Measurements from ENCODE around the gene RBFOX2.
A peak's percentile ranks its signal among the peaks of the same experiment; 100 is the strongest.

Gene RBFOX2

GRCh38 chr22:35769974-35770373 lies 258.6 kb downstream of the RBFOX2 start:
- no peaks in the 10 kb centered on the region for H3K27me3 ChIP-seq (ENCODE audit: insufficient read depth, low read depth, severe bottlenecking)
- no peak for TF ChIP-seq CTCF (IDR thresholded peaks at IDR 0.05; ENCODE audit: low read depth, low read length)
- H3K9me3 ChIP-seq (ENCODE audit: severe bottlenecking): no peaks in the 10 kb centered on the region
- no peak overlapping the region for H3K27ac ChIP-seq
- H3K36me3 ChIP-seq: no peaks in the 10 kb centered on the region
- no peak overlapping the region for H3K4me3 ChIP-seq (ENCODE audit: low read depth, low read length)
- DNase-seq: no peak

GRCh38 chr22:35766654-35767580 lies 261.7 kb downstream of the RBFOX2 start:
- Histone ChIP-seq H3K36me3 (no peaks in the 10 kb centered on the region), H3K9me3 (ENCODE audit: severe bottlenecking) (no peaks in the 10 kb centered on the region), H3K27me3 (ENCODE audit: insufficient read depth, low read depth, severe bottlenecking) (no peaks in the 10 kb centered on the region), H3K4me3 (ENCODE audit: low read depth, low read length) (no peak overlapping the region), H3K27ac (no peak overlapping the region)
- TF ChIP-seq CTCF (IDR thresholded peaks at IDR 0.05; ENCODE audit: low read depth, low read length): no peak
- DNase-seq: no peak

GRCh38 chr22:35761037-35761436 lies 267.6 kb downstream of the RBFOX2 start:
- DNase-seq: no peak
- Histone ChIP-seq H3K4me3 (ENCODE audit: low read depth, low read length) (no peak overlapping the region), H3K9me3 (ENCODE audit: severe bottlenecking) (no peaks in the 10 kb centered on the region), H3K27ac (no peak overlapping the region), H3K27me3 (ENCODE audit: insufficient read depth, low read depth, severe bottlenecking) (no peaks in the 10 kb centered on the region), H3K36me3 (peaks cover 7% of the 10 kb centered on the region; the same call in 1 of the 2 replicates)
- peak; percentile 11; the same call in 1 of the 2 replicates for TF ChIP-seq CTCF (IDR thresholded peaks at IDR 0.05; ENCODE audit: low read depth, low read length)

- TF ChIP-seq CTCF (IDR thresholded peaks at IDR 0.05; ENCODE audit: low read depth, low read length): no peak
- Histone ChIP-seq H3K4me3 (ENCODE audit: low read depth, low read length) (no peak overlapping the region), H3K27me3 (ENCODE audit: insufficient read depth, low read depth, severe bottlenecking) (no peaks in the 10 kb centered on the region), H3K36me3 (peaks cover 14% of the 10 kb centered on the region; the same call in 1 of the 2 replicates), H3K9me3 (ENCODE audit: severe bottlenecking) (no peaks in the 10 kb centered on the region), H3K27ac (no peak overlapping the region)
- no peak for DNase-seq
Observed at GRCh38 chr22:35758394-35758793, 270.2 kb downstream of the RBFOX2 start.

GRCh38 chr22:35756722-35757121 lies 271.9 kb downstream of the RBFOX2 start:
- Histone ChIP-seq H3K27ac (no peak overlapping the region), H3K36me3 (peaks cover 14% of the 10 kb centered on the region; the same call in 1 of the 2 replicates), H3K27me3 (ENCODE audit: insufficient read depth, low read depth, severe bottlenecking) (no peaks in the 10 kb centered on the region), H3K4me3 (ENCODE audit: low read depth, low read length) (no peak overlapping the region), H3K9me3 (ENCODE audit: severe bottlenecking) (no peaks in the 10 kb centered on the region)
- TF ChIP-seq CTCF (IDR thresholded peaks at IDR 0.05; ENCODE audit: low read depth, low read length): no peak
- DNase-seq: no peak
